ENCODE data around the gene HECW1. TPM values are rescaled to one million over a fixed set of nuclear protein-coding genes. Genes with fewer than 3 reads are reported as not detected.

The HECW1 gene
- total RNA-seq, 6 donors from 2014 or later, result 0.10 to 1.0 (median 0.76) TPM; not detected in 1

DNA sequence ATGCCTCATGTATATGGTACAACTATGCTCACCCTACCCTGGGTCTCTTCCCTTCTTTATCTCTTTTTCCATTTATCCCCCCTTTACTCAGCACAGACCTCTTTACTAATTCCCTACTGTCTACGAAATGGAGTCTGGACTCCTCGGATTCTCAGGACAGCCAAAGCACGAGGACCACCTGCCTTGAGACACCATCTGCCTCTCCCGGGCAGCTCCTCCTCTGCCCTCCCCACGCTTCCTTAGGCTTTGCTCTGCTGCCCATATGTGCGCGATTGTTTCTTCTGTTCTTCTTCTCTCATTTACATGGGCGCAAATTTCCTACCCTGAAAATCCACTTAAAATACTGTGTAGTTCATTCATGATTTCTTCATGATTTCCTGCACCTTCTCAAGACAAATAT lies 407.8 kb downstream of the HECW1 start:
- TF ChIP-seq EP300 (IDR thresholded peaks at IDR 0.05) (no peak), POLR2AphosphoS5 (IDR thresholded peaks at IDR 0.05) (no peak), POLR2A (IDR thresholded peaks at IDR 0.05) (no peak)
- TF ChIP-seq, protein P1, sequence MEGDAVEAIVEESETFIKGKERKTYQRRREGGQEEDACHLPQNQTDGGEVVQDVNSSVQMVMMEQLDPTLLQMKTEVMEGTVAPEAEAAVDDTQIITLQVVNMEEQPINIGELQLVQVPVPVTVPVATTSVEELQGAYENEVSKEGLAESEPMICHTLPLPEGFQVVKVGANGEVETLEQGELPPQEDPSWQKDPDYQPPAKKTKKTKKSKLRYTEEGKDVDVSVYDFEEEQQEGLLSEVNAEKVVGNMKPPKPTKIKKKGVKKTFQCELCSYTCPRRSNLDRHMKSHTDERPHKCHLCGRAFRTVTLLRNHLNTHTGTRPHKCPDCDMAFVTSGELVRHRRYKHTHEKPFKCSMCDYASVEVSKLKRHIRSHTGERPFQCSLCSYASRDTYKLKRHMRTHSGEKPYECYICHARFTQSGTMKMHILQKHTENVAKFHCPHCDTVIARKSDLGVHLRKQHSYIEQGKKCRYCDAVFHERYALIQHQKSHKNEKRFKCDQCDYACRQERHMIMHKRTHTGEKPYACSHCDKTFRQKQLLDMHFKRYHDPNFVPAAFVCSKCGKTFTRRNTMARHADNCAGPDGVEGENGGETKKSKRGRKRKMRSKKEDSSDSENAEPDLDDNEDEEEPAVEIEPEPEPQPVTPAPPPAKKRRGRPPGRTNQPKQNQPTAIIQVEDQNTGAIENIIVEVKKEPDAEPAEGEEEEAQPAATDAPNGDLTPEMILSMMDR (IDR thresholded peaks at IDR 0.05), result no peak
- H3K4me3 ChIP-seq, result no peak overlapping the region
- no peaks in the 10 kb centered on the region for H3K9me3 ChIP-seq
- no peaks in the 10 kb centered on the region for H3K4me1 ChIP-seq
- whole genome bisulfite sequencing, 2 donors, result 81 to 84% methylated on average over 8 of the region's 8 CpGs
- no peaks in the 10 kb centered on the region for H3K36me3 ChIP-seq
- no peaks in the 10 kb centered on the region for H3K27me3 ChIP-seq
- no peak overlapping the region for H3K27ac ChIP-seq
- DNase-seq (no peak), ATAC-seq (ENCODE audit: low FRiP score in 2 of 2) (no peak)

DNA sequence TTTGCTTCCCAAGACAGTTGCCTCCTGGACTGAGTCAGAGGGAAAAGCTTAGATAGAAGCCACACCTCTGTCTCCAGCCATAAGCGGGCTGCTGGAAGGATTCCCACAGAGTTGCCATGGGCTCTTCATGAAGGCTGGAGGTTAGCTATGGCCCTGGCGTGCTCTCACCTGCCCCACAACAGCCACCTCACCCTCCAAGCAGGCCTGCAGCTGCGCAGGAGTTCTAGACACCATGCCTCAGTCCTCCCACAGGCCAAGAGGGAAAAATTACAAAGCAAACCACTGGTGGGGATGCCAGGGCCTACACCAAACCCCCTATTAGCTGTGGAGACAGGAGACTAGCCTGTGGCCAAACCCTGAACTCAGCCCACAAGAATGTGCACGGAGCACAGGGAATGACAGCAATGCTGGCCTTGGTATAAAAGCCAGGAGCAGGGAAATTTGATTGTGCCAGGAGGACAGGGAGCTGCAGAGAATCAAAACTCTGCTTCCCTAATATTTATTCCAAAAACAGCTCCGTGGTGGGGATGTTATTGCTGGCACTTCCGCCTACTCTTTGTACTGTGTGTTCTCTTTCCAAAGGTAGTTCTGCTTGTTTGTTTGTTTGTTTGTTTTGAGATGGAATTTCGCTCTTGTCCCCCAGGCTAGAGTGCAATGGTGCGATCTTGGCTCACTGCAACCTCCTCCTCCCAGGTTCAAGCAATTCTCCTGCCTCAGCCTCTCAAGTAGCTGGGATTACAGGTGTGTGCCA lies 410.1 kb downstream of the HECW1 start:
- TF ChIP-seq, protein P1 (IDR thresholded peaks at IDR 0.05), result no peak
- TF ChIP-seq POLR2A (IDR thresholded peaks at IDR 0.05) (no peak), EP300 (IDR thresholded peaks at IDR 0.05) (no peak), POLR2AphosphoS5 (IDR thresholded peaks at IDR 0.05) (no peak)
- no peaks in the 10 kb centered on the region for H3K4me1 ChIP-seq
- WGBS, 2 donors, result 84 to 86% methylated on average over 5 to 8 of the region's 8 CpGs
- H3K9me3 ChIP-seq, result no peaks in the 10 kb centered on the region
- no peak overlapping the region for H3K4me3 ChIP-seq
- no peak overlapping the region for H3K27ac ChIP-seq
- H3K36me3 ChIP-seq, result no peaks in the 10 kb centered on the region
- DNase-seq, result no peak
- no peaks in the 10 kb centered on the region for H3K27me3 ChIP-seq
- ATAC-seq (ENCODE audit: low FRiP score in 2 of 2), result peak in 1 of 2 donors; percentile 88

DNA sequence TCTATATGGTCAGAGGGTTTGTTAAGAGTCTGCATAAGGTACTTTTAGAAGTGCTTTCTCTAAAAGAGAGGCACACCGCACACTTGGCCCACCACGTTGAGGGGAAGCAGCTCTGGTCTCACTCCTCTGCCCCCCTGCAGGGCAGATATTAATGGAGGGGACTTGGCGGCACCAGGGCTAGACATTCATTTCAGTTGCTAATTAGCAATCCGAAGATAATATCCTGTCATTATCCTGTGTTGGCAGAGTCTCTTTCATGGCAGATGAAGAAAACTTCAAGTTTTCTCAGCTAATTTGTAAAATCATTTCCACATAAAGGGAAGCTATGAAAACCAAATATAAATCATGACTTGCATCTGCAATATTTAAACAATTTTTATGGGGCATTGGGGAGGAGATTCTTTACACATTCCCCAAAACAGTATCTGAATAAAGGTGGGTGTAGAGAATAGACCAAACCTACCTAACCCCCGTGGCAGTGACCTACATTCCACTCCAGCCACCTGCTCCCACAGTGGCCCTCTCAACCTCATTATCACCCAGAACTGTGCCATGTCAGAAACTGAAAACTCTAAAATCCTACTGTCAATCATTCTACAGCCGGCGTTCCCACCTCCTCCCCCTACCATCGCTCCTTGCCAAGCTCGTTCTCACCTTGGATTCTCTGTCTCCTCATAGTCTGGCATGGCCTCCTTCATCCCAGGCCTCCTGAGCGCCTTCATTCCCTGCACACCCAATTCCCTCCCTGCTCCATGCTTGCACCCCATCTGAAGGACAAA lies 416.3 kb downstream of the HECW1 start:
- Histone ChIP-seq H3K4me1 (no peaks in the 10 kb centered on the region), H3K4me3 (no peak overlapping the region), H3K36me3 (no peaks in the 10 kb centered on the region), H3K27ac (no peak overlapping the region), H3K27me3 (no peaks in the 10 kb centered on the region), H3K9me3 (no peaks in the 10 kb centered on the region)
- 76 to 82% methylated on average over 10 of the region's 10 CpGs for WGBS, 2 donors
- DNase-seq (no peak), ATAC-seq (ENCODE audit: low FRiP score in 2 of 2) (no peak)
- TF ChIP-seq, protein P1 (IDR thresholded peaks at IDR 0.05), result no peak
- TF ChIP-seq POLR2AphosphoS5 (IDR thresholded peaks at IDR 0.05), result no peak
- TF ChIP-seq EP300 (IDR thresholded peaks at IDR 0.05), result no peak
- no peak for TF ChIP-seq POLR2A (IDR thresholded peaks at IDR 0.05)

DNA sequence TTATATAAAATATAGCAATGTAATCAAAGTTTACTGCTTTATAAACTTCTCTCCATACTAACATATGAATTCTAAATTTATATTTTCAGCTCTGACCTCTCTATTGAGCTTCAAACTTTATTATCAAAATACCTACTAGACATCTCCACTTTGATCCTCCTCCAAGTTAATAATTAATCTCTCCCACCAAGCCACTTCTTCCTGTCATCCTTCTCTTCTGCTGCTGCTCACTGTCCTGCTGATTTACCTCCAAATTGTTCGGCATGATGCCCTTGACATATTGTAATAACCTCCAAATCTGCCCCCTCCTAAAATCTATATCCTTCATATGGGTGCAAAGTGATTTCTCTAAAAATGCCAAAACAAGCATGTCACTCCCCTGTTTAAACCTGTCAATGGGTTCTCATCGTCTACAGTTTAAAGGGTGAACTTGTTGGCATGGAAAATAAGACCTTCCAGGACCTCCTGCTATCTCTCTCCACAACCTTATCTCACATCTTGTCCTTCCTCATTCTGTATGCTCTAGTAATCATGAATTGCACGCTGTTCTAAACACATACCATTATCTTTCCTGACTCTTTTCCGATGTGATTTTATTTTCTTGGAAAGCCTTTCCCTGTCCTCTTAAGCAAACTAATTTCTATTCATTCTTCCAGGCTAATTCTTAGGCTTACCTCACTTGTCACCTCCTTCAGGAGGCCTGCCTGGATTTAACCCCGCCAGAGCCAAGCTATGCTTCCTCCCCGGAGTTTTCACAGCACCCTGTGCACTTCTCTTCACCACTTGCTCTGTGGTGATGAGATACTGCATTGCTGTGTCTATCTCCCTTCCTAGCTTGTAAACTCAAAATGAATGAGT lies 418.3 kb downstream of the HECW1 start:
- Histone ChIP-seq H3K9me3 (no peaks in the 10 kb centered on the region), H3K36me3 (no peaks in the 10 kb centered on the region), H3K27ac (no peak overlapping the region), H3K4me1 (no peaks in the 10 kb centered on the region), H3K4me3 (no peak overlapping the region), H3K27me3 (no peaks in the 10 kb centered on the region)
- 69 to 76% methylated on average over 6 of the region's 6 CpGs for WGBS, 2 donors
- ATAC-seq (ENCODE audit: low FRiP score in 2 of 2) (no peak), DNase-seq (no peak)
- TF ChIP-seq EP300 (IDR thresholded peaks at IDR 0.05) (no peak), POLR2A (IDR thresholded peaks at IDR 0.05) (no peak), POLR2AphosphoS5 (IDR thresholded peaks at IDR 0.05) (no peak)
- TF ChIP-seq, protein P1 (IDR thresholded peaks at IDR 0.05), result no peak

All from upper lobe of left lung (tissue), 6 donors.